Left lung (tissue), 10 donors: ENCODE results near the gene SAV1. TPM values are rescaled to one million over a fixed set of nuclear protein-coding genes. Genes with fewer than 3 reads are reported as not detected.
A peak's percentile ranks its signal among the peaks of the same experiment; 100 is the strongest.

Source experiments
- ATAC-seq: fragments of 200-7000 bp; cut with Tn5 transposase; one replicate; pipeline ENCODE4 v1.9.1; 2020; ENCODE audit warnings: moderate library complexity
- DNase-seq, 4 donors: peaks; one replicate each; pipeline ENCODE4 v3.0.0-alpha.2; 2013 to 2020
- H3K27ac ChIP-seq, 2 donors: fragments of 200-600 bp; sonication (generic) in 1 of 2; one replicate each; pipeline versions ENCODE4 v1.5.0 to v1.8.0; 2020 to 2021
- H3K27me3 ChIP-seq, 2 donors: fragments of 200-600 bp; sonication (generic) in 1 of 2; one replicate each; pipeline versions ENCODE4 v1.5.0 to v1.8.0; 2020 to 2021
- H3K36me3 ChIP-seq, 2 donors: fragments of 200-600 bp; sonication (generic) in 1 of 2; one replicate each; pipeline versions ENCODE4 v1.5.0 to v1.8.0; 2020 to 2021
- H3K4me1 ChIP-seq, 2 donors: fragments of 200-600 bp; one replicate each; pipeline ENCODE4 v1.8.0; 2021
- H3K4me3 ChIP-seq, 2 donors: fragments of 200-600 bp; sonication (generic) in 1 of 2; one replicate each; pipeline versions ENCODE4 v1.5.0 to v1.8.0; 2020 to 2021; ENCODE audit warnings: mild to moderate bottlenecking in 1 of 2
- H3K9me3 ChIP-seq, 2 donors: fragments of 200-600 bp; sonication (generic) in 1 of 2; one replicate each; pipeline versions ENCODE4 v1.5.0 to v1.8.0; 2020 to 2021
- intact Hi-C, 2 donors: fragments of 100-400 bp; cut with DNase I; formaldehyde crosslinking; loops; one replicate each; pipeline versions ENCODE4 v1.11.2 to v1.14.2; 2022
- polyA plus RNA-seq, 6 donors: library from polyadenylated mRNA; unstranded; fragments of 120-200 nt; gene quantifications; one replicate each; pipeline ENCODE4 v1.2.1, GENCODE V29; 2013; ENCODE audit not compliant: insufficient read length in 6 of 6
- total RNA-seq, 2 donors: library from RNA; stranded (reverse); fragmentation: NEBNext Ultra II Directional; extraction: Animal tissue kit (Norgen Biotek cat#: 25700); gene quantifications; one replicate each; pipeline ENCODE4 v1.2.1, GENCODE V29; 2021
- TF ChIP-seq, protein P1 (sequence below), 2 donors: fragments of 200-600 bp; sonication (generic) in 1 of 2; IDR thresholded peaks; one replicate each; pipeline versions ENCODE4 v1.5.0 to v1.8.0; 2021; ENCODE audit warnings: antibody characterized with exemption in 2 of 2
- donor health status: DM: no; HTN: yes; CAD: no.
- donor health status: DM: no; HTN: no; CAD: no.

Gene SAV1
- total and polyA plus RNA-seq, 8 donors: 28.2 to 43.9 (median 38.1) TPM

DNA sequence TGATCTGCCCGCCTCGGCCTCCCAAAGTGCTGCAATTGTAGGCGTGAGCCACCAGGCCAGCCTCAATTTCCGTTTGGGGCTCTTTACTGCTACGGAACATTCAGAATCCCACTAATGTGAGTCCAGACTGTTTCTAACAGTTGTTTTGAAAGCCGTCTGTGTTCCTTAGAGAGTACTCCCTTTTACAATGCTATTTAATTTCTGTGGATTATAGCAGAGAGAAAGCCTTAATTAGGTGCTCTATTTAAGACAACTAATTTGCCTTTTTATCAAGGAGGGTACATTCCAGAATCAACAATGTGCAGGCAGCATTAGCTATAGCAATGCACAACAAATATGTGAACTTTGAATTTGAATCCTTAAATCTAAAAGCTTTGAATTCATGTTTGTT is 2.8 kb upstream of the SAV1 start:
- Histone ChIP-seq H3K9me3 (no peaks in the 10 kb centered on the region), H3K4me1 (peaks cover 0 to 24% of the 10 kb centered on the region in 2 donors), H3K36me3 (no peaks in the 10 kb centered on the region), H3K4me3 (no peak overlapping the region), H3K27me3 (peaks cover 0 to 3% of the 10 kb centered on the region in 2 donors), H3K27ac (no peak overlapping the region)
- intact Hi-C loops: no loop called here
- TF ChIP-seq, protein P1, sequence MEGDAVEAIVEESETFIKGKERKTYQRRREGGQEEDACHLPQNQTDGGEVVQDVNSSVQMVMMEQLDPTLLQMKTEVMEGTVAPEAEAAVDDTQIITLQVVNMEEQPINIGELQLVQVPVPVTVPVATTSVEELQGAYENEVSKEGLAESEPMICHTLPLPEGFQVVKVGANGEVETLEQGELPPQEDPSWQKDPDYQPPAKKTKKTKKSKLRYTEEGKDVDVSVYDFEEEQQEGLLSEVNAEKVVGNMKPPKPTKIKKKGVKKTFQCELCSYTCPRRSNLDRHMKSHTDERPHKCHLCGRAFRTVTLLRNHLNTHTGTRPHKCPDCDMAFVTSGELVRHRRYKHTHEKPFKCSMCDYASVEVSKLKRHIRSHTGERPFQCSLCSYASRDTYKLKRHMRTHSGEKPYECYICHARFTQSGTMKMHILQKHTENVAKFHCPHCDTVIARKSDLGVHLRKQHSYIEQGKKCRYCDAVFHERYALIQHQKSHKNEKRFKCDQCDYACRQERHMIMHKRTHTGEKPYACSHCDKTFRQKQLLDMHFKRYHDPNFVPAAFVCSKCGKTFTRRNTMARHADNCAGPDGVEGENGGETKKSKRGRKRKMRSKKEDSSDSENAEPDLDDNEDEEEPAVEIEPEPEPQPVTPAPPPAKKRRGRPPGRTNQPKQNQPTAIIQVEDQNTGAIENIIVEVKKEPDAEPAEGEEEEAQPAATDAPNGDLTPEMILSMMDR (IDR thresholded peaks at IDR 0.05): no peak
- no peak for DNase-seq
- no peak for ATAC-seq

DNA sequence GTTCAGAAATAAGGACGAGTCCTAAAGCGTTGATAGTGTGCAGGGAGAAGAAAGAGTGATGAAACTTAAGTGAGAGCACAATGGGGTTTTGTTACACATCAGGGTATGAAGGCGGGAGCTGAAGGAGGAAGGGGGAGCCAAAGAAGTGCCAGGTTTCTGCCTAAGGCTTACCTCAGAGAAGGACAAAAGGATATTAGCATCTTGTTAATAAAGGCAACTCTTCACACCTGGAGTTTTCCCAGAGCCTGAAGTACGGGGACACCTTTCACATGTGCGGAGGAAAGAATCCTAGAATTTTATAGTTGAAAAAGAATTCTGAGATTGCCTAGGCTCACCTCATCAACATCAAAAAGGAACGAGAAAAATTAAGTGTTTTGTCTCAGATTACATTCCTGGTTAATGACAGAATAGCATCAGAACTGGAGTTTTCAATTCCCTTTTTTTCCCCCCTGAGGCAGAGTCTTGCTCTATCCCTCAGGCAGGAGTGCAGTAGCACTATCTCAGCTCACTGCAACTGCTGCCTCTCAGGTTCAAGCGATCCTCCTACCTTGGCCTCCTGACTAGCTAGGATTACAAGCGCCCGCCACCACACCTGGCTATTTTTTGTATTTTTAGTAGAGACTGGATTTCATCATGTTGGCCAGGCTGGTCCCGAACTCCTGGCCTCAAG is 2.2 kb upstream of the SAV1 start:
- no peak overlapping the region for H3K27ac ChIP-seq
- TF ChIP-seq, protein P1 (IDR thresholded peaks at IDR 0.05): no peak
- H3K27me3 ChIP-seq: peaks cover 0 to 3% of the 10 kb centered on the region in 2 donors
- no peak overlapping the region for H3K4me3 ChIP-seq
- DNase-seq (no peak), ATAC-seq (no peak)
- peaks cover 0 to 25% of the 10 kb centered on the region in 2 donors for H3K4me1 ChIP-seq
- H3K36me3 ChIP-seq: no peaks in the 10 kb centered on the region
- no peaks in the 10 kb centered on the region for H3K9me3 ChIP-seq
- intact Hi-C loops: no loop called here

DNA sequence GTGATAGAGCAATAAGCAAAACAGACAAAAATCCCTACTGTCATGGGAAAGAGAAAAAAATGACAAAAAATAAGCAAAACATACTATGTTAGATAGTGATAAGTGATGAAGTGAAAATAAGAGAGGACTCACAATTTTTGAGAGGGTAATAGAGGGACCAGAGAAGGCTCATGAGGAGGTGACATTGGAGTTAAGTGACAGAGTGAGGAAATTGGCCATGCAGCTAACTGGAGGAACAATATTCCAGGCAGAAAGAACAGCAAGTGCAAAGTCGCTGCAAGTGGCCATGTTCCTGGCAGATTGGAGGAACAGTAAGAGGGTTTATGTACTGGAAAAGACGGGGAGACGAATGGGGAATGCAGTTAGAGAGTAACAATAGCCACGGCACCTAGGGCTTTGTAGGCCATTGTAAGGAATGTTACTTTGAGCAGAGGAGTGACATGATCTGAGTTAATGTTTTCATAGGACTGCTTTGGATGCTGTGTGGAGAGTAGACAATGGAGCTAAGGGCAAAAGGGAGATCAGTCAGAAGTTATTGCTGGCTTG is 1.4 kb upstream of the SAV1 start:
- Histone ChIP-seq H3K9me3 (no peaks in the 10 kb centered on the region), H3K27ac (no peak overlapping the region), H3K4me1 (peaks cover 0 to 28% of the 10 kb centered on the region in 2 donors), H3K4me3 (no peak overlapping the region), H3K27me3 (peaks cover 0 to 3% of the 10 kb centered on the region in 2 donors), H3K36me3 (peaks cover 0 to 4% of the 10 kb centered on the region in 2 donors)
- DNase-seq (no peak), ATAC-seq (no peak)
- TF ChIP-seq, protein P1 (IDR thresholded peaks at IDR 0.05): no peak
- intact Hi-C loops: no loop called here

DNA sequence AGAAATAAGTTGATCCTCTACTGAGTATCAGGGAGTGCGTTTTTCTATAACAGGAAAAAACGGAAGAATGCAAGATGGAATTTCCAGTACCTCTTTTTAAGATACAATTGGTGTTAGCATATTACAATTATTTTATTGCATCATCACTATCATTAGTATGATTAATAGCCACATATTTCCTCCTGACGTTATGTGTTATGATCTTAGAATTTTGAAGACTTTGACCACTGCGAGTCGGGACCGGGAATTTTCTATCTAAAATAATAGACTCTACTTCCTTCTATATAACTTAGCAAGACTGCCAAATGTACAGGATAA is 679 bp upstream of the SAV1 start:
- TF ChIP-seq, protein P1 (IDR thresholded peaks at IDR 0.05): no peak
- intact Hi-C loops: no loop called here
- H3K4me1 ChIP-seq: peaks cover 0 to 31% of the 10 kb centered on the region in 2 donors
- DNase-seq (no peak), ATAC-seq (no peak)
- H3K9me3 ChIP-seq: no peaks in the 10 kb centered on the region
- peak overlapping the region; percentile 74 to 88 for H3K4me3 ChIP-seq
- H3K27me3 ChIP-seq: peaks cover 0 to 3% of the 10 kb centered on the region in 2 donors
- H3K36me3 ChIP-seq: peaks cover 0 to 7% of the 10 kb centered on the region in 2 donors
- H3K27ac ChIP-seq: peak overlapping the region; percentile 94 to 96

DNA sequence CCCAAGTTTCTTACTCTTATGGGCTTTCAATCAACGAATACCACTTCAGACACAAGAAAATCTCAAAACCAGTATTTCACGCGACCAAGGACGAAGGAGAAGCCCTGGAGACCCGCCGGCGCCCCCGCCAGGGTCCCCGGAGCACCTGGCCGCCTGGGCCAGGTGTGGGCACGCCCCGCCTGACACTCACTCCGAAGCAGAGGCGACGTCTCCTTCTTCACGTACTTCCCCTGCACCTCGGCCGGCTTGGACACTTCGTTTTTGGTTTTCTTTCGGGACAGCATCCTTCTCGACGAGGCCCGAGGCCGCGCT is 466 bp downstream of the SAV1 start:
- Histone ChIP-seq H3K27me3 (peaks cover 0 to 3% of the 10 kb centered on the region in 2 donors), H3K4me1 (peaks cover 0 to 31% of the 10 kb centered on the region in 2 donors), H3K27ac (peak overlapping the region; percentile 94 to 96), H3K4me3 (peak overlapping the region; percentile 74 to 88), H3K9me3 (no peaks in the 10 kb centered on the region), H3K36me3 (peaks cover 0 to 7% of the 10 kb centered on the region in 2 donors)
- ATAC-seq: peak; percentile 70
- peak in 3 of 4 donors; percentile 49 to 55 (median 50) for DNase-seq
- intact Hi-C loops: no loop called here
- TF ChIP-seq, protein P1 (IDR thresholded peaks at IDR 0.05): no peak
